ENCODE results near the gene PITHD1.
A peak's percentile ranks its signal among the peaks of the same experiment; 100 is the strongest.
"Not testable (repeated sequence)": the region's sequence is repeated elsewhere in the genome, so short reads cannot be mapped to it uniquely, and the experiment has no call there.

The PITHD1 gene

DNA sequence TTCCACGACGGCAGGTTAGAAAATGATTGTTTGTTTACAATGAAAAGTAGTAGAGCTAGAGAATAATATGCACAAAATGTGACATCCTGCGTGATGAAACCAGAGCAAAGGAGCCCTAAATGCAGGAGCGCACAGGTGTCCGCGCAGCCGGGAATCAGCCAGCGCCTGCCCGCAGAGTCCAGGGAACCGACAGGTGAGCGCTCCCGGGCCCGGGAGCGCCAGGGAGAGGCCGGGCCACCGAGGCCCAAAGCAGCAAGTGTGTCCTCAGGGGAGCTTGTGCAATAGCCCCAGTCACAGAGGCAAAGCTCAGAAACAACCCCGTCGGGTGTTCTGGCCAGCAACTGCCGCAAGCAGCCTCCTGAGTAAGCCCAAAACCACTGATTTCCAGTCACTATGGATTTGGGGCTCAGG is 23.1 kb downstream of the PITHD1 start:
- TF ChIP-seq, protein P1, sequence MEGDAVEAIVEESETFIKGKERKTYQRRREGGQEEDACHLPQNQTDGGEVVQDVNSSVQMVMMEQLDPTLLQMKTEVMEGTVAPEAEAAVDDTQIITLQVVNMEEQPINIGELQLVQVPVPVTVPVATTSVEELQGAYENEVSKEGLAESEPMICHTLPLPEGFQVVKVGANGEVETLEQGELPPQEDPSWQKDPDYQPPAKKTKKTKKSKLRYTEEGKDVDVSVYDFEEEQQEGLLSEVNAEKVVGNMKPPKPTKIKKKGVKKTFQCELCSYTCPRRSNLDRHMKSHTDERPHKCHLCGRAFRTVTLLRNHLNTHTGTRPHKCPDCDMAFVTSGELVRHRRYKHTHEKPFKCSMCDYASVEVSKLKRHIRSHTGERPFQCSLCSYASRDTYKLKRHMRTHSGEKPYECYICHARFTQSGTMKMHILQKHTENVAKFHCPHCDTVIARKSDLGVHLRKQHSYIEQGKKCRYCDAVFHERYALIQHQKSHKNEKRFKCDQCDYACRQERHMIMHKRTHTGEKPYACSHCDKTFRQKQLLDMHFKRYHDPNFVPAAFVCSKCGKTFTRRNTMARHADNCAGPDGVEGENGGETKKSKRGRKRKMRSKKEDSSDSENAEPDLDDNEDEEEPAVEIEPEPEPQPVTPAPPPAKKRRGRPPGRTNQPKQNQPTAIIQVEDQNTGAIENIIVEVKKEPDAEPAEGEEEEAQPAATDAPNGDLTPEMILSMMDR (IDR thresholded peaks at IDR 0.05) = no peak
- no peak for TF ChIP-seq ZFX (IDR thresholded peaks at IDR 0.05; ENCODE audit: borderline replicate concordance)

GRCh38 chr1:23801876-23802275 is 23.7 kb downstream of the PITHD1 start:
- TF ChIP-seq, protein P1 (IDR thresholded peaks at IDR 0.05) = no peak
- TF ChIP-seq ZFX (IDR thresholded peaks at IDR 0.05; ENCODE audit: borderline replicate concordance) = no peak
- H3K27ac ChIP-seq = no peak overlapping the region

More for the DNA sequence above, 23.1 kb downstream of the PITHD1 start:
- H3K27ac ChIP-seq = peak overlapping the region; percentile 89

- H3K27ac ChIP-seq = not testable (repeated sequence)
Measured at GRCh38 chr1:23802809-23803342, 24.7 kb downstream of the PITHD1 start.

- H3K27ac ChIP-seq = no peak overlapping the region
- TF ChIP-seq ZFX (IDR thresholded peaks at IDR 0.05; ENCODE audit: borderline replicate concordance) = no peak
- TF ChIP-seq, protein P1 (IDR thresholded peaks at IDR 0.05) = no peak
Measured at GRCh38 chr1:23803674-23804073, 25.5 kb downstream of the PITHD1 start.

DNA sequence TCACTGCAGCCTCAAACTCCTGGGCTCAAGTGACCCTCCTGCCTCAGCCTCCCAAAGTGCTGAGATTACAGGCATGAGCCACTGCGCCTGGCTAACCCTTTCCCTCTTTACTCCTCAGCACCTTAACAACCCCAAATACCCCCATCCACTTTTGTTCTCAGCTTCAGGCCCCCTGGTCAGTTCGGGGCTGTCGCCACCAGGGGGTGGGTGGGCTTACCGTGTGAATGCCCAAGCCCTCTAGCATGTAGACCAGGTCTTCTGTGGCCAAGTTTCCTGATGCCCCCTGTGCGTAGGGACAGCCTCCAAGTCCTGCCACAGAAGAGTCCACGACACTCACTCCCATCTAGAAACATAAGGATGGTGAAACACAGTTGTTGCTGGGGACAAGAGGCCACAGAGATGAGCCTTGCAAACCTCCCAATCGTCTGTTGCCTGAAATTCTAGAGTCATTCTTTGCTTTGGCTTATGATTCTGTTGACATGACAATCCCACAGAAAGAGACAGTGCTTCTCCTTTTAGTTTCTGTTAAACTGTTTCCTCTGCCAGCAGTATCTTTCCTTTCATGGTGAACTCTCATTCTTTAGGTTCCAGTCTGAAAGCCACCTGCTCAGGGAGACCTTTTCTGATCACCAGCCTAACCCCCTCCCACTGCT is 26.1 kb downstream of the PITHD1 start:
- no peak overlapping the region for H3K27ac ChIP-seq
- TF ChIP-seq, protein P1 (IDR thresholded peaks at IDR 0.05) = no peak
- no peak for TF ChIP-seq ZFX (IDR thresholded peaks at IDR 0.05; ENCODE audit: borderline replicate concordance)

DNA sequence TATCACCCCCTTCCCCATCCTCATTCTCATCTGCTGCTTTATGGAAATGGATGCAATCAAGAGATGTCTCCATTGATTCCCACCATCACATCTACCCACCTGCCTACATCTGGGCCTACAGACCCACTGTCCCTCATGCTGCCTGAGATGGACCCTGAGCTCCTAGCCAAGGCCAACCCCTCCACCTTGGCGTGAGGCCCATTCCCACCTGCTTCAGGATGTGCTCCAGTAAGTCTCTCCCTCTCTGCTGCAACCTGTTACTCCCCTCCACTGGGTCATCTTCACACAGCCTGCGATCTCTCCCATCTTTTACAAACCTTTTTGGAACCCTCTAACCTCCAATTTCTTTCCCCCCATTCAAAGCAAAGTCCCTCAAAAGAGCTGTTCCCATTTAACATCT is 26.8 kb downstream of the PITHD1 start:
- no peak overlapping the region for H3K27ac ChIP-seq
- no peak for TF ChIP-seq ZFX (IDR thresholded peaks at IDR 0.05; ENCODE audit: borderline replicate concordance)
- TF ChIP-seq, protein P1 (IDR thresholded peaks at IDR 0.05) = no peak

DNA sequence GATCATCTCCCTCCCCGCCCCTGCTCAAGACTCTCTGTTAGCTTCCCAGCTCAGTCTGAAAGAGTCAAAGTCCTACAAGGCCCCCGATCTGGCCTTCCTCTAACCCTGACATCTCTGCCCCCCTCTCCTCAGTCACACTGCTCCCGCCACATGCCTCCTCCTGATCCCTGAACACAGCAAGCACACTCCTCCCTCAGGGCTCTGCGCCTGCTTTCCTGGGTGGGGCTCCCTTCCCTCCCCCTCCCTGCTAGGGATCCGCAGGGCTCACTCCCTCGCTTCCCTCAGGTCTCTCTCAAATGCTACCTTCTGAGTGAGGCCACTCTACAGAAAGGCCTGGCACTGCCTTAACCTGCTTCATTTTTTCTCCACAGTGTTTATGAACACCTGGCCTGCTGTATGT is 28.1 kb downstream of the PITHD1 start:
- H3K27ac ChIP-seq = no peak overlapping the region
- no peak for TF ChIP-seq ZFX (IDR thresholded peaks at IDR 0.05; ENCODE audit: borderline replicate concordance)
- TF ChIP-seq, protein P1 (IDR thresholded peaks at IDR 0.05) = no peak

DNA sequence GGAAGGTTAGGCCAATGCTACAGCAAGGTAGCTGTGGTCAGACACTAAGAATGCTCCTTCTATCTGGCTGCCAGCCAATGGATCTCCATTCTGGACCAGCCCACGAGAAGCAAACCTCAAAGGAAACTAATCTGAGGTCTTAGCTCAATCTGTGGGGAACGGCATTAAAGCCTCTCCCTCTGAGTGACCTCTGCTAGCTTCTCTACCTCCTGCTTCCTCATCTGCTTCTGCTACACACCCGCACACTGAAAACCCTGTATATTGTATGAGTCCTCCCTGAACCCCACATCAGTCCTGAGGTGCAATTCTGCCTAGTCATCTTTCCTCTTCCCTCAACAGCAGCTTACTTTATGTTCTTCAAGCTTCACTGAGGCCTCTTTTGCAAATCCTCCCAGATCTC is 29.2 kb downstream of the PITHD1 start:
- H3K27ac ChIP-seq = no peak overlapping the region
- no peak for TF ChIP-seq ZFX (IDR thresholded peaks at IDR 0.05; ENCODE audit: borderline replicate concordance)
- TF ChIP-seq, protein P1 (IDR thresholded peaks at IDR 0.05) = no peak

All from 22Rv1 (cell line).